Hepatocyte (in vitro differentiated cells): ENCODE data around the gene SOCS2.

Experiments
- CTCF ChIP-seq: fragments of 200-600 bp; sonication (generic); IDR thresholded peaks from 2 replicates; pipeline ENCODE4 v1.5.1; 2016; ENCODE audit warnings: antibody characterized with exemption, mild to moderate bottlenecking; ENCODE audit not compliant: poor library complexity
- EZH2 ChIP-seq: fragments of 200-600 bp; sonication (generic); IDR thresholded peaks from 2 replicates; pipeline ENCODE4 v1.6.1; 2016; ENCODE audit warnings: antibody characterized with exemption, mild to moderate bottlenecking, borderline replicate concordance
- EZH2phosphoT487 ChIP-seq: fragments of 200-600 bp; sonication (generic); IDR thresholded peaks from one replicate; pipeline ENCODE4 v1.6.1; 2018; ENCODE audit warnings: antibody characterized with exemption, mild to moderate bottlenecking, low read depth, moderate library complexity; ENCODE audit not compliant: unreplicated experiment, severe bottlenecking

- TF ChIP-seq CTCF (no peak), EZH2 (no peak), EZH2phosphoT487 (no peak)
Observed at GRCh38 chr12:93547778-93548177, 24.7 kb upstream of the SOCS2 start.
